DND-41 (cell line): ENCODE measurements around the gene CCSER2.

Source experiments
- ATAC-seq: fragments of 200-7000 bp; cut with Tn5 transposase; 3 replicates; pipeline ENCODE4 v1.9.1; 2021; ENCODE audit warnings: low read depth; ENCODE audit not compliant: insufficient read depth
- DNase-seq: peaks from one replicate; pipeline ENCODE4 v3.0.0-alpha.2; 2020
- H2AFZ ChIP-seq: 2 replicates; pipeline ENCODE4 v1.6.0; 2012; ENCODE audit warnings: low read depth, low read length
- H3K27ac ChIP-seq: 2 replicates; pipeline ENCODE4 v1.5.1; 2012; ENCODE audit warnings: low read length, inconsistent platforms
- H3K27me3 ChIP-seq: fragments of 200-600 bp; sonication (generic); 2 replicates; pipeline ENCODE4 v1.6.0; 2012; ENCODE audit warnings: low read length, mild to moderate bottlenecking, inconsistent platforms; ENCODE audit not compliant: insufficient read depth, poor library complexity
- H3K36me3 ChIP-seq: 2 replicates; pipeline ENCODE4 v1.5.1; 2012; ENCODE audit warnings: low read length, inconsistent platforms; ENCODE audit not compliant: insufficient read depth
- H3K4me1 ChIP-seq: 2 replicates; pipeline ENCODE4 v1.5.1; 2012; ENCODE audit warnings: mild to moderate bottlenecking, low read length; ENCODE audit not compliant: insufficient read depth
- H3K4me2 ChIP-seq: 2 replicates; pipeline ENCODE4 v1.6.0; 2012; ENCODE audit warnings: mild to moderate bottlenecking, moderate library complexity, low read length, inconsistent platforms; ENCODE audit not compliant: insufficient read depth
- H3K4me3 ChIP-seq, 2 experiments: fragments of 200-600 bp in 1 of 2; shearing (Covaris generic) in 1 of 2; 2 replicates each; pipeline ENCODE4 v1.5.1; 2012 to 2016; ENCODE audit warnings: inconsistent platforms in 2 of 2, low read length in 2 of 2, mild to moderate bottlenecking in 2 of 2, low read depth in 1 of 2, moderate library complexity in 1 of 2
- H3K79me2 ChIP-seq: 2 replicates; pipeline ENCODE4 v1.6.0; 2012; ENCODE audit warnings: low read length, inconsistent platforms; ENCODE audit not compliant: insufficient read depth
- H3K9ac ChIP-seq: 2 replicates; pipeline ENCODE4 v1.6.0; 2012; ENCODE audit warnings: low read depth, mild to moderate bottlenecking, inconsistent platforms, low read length, moderate library complexity
- H3K9me3 ChIP-seq: 2 replicates; pipeline ENCODE4 v1.5.1; 2012; ENCODE audit warnings: low read length, moderate library complexity, mild to moderate bottlenecking, inconsistent platforms; ENCODE audit not compliant: insufficient read depth, severe bottlenecking
- H4K20me1 ChIP-seq: 2 replicates; pipeline ENCODE4 v1.6.0; 2012; ENCODE audit warnings: low read length; ENCODE audit not compliant: insufficient read depth
- EZH2 ChIP-seq: IDR thresholded peaks from 3 replicates; pipeline ENCODE4 v1.6.1; 2012; ENCODE audit warnings: borderline replicate concordance, low read depth, mild to moderate bottlenecking, moderate library complexity, low read length, inconsistent platforms; ENCODE audit not compliant: severe bottlenecking
- TF ChIP-seq, protein P1 (sequence below): IDR thresholded peaks from 2 replicates; pipeline ENCODE4 v1.5.1; 2012; ENCODE audit warnings: borderline replicate concordance, low read length, moderate library complexity, mild to moderate bottlenecking; ENCODE audit not compliant: poor library complexity, severe bottlenecking; ENCODE audit errors: extremely low read depth

Gene CCSER2

DNA sequence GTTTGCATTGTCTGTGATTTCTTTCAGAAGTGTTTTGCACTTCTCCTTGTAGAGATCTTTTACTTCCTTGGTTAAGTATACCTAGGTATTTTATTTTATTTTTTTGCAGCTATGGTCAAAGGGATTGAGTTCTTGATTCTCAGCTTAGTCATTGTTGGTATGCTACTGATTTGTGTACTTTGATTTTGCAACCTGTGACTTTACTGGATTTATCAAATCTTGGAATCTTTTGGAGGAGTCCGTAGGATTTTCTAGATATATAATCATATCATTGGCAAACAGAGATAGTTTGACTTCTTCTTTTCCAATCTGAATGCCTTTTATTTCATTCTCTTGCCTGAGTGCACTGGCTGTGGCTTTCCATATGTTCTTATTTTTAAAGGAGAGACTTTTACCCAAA is 41.9 kb downstream of the CCSER2 start:
- ATAC-seq (no peak), DNase-seq (no peak)
- Histone ChIP-seq H3K36me3 (peaks cover 25% of the 10 kb centered on the region), H3K27ac (no peak overlapping the region), H3K4me2 (no peak overlapping the region), H3K9ac (no peak overlapping the region), H3K4me3 (no peak overlapping the region), H3K4me1 (no peaks in the 10 kb centered on the region), H3K27me3 (no peaks in the 10 kb centered on the region), H3K79me2 (peaks cover 47% of the 10 kb centered on the region), H3K9me3 (no peaks in the 10 kb centered on the region), H2AFZ (no peak overlapping the region), H4K20me1 (peaks cover 22% of the 10 kb centered on the region; the same call in 1 of the 2 replicates)
- TF ChIP-seq, protein P1, sequence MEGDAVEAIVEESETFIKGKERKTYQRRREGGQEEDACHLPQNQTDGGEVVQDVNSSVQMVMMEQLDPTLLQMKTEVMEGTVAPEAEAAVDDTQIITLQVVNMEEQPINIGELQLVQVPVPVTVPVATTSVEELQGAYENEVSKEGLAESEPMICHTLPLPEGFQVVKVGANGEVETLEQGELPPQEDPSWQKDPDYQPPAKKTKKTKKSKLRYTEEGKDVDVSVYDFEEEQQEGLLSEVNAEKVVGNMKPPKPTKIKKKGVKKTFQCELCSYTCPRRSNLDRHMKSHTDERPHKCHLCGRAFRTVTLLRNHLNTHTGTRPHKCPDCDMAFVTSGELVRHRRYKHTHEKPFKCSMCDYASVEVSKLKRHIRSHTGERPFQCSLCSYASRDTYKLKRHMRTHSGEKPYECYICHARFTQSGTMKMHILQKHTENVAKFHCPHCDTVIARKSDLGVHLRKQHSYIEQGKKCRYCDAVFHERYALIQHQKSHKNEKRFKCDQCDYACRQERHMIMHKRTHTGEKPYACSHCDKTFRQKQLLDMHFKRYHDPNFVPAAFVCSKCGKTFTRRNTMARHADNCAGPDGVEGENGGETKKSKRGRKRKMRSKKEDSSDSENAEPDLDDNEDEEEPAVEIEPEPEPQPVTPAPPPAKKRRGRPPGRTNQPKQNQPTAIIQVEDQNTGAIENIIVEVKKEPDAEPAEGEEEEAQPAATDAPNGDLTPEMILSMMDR: no peak
- TF ChIP-seq EZH2: no peak

DNA sequence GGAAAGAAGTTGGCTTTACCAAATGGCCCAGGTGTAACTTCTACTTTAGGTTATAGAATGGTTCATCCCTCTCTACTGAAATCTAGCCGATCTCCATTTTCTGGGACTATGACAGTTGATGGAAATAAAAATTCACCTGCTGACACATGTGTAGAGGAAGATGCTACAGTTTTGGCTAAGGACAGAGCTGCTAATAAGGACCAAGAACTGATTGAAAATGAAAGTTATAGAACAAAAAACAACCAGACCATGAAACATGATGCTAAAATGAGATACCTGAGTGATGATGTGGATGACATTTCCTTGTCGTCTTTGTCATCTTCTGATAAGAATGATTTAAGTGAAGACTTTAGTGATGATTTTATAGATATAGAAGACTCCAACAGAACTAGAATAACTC is 43.6 kb downstream of the CCSER2 start:
- Histone ChIP-seq H3K4me2 (no peak overlapping the region), H3K27ac (no peak overlapping the region), H3K4me1 (no peaks in the 10 kb centered on the region), H3K79me2 (peaks cover 41% of the 10 kb centered on the region), H4K20me1 (peaks cover 13% of the 10 kb centered on the region; the same call in 1 of the 2 replicates), H2AFZ (no peak overlapping the region), H3K9me3 (no peaks in the 10 kb centered on the region), H3K36me3 (peaks cover 29% of the 10 kb centered on the region), H3K9ac (no peak overlapping the region), H3K27me3 (no peaks in the 10 kb centered on the region), H3K4me3 (no peak overlapping the region)
- TF ChIP-seq, protein P1: no peak
- no peak for TF ChIP-seq EZH2
- DNase-seq (no peak), ATAC-seq (no peak)

DNA sequence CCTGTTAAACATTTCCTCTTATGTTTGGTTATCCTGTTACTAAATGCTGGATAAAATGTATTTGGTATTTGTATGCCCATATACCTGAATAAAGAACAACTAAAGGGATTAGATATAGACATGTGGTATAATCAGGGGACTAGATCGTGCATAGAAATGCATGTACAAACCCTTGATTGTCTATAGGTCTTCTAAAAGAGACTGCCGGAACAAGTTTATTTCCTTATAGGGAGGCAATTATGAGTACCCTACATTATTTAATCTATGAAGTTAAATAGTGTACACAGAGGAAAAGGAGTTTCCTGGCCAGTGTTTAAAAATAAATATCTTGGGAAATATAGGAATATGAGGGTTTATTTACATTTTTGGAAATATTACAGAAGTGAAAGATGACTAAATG is 44.6 kb downstream of the CCSER2 start:
- H3K9ac ChIP-seq: no peak overlapping the region
- H4K20me1 ChIP-seq: peaks cover 8% of the 10 kb centered on the region; the same call in 1 of the 2 replicates
- H2AFZ ChIP-seq: no peak overlapping the region
- no peaks in the 10 kb centered on the region for H3K9me3 ChIP-seq
- no peak overlapping the region for H3K4me3 ChIP-seq
- peaks cover 29% of the 10 kb centered on the region for H3K36me3 ChIP-seq
- DNase-seq: no peak
- peaks cover 42% of the 10 kb centered on the region for H3K79me2 ChIP-seq
- no peaks in the 10 kb centered on the region for H3K27me3 ChIP-seq
- ATAC-seq: no peak
- no peak overlapping the region for H3K27ac ChIP-seq
- no peak for TF ChIP-seq EZH2
- TF ChIP-seq, protein P1: no peak
- no peak overlapping the region for H3K4me2 ChIP-seq
- no peaks in the 10 kb centered on the region for H3K4me1 ChIP-seq

DNA sequence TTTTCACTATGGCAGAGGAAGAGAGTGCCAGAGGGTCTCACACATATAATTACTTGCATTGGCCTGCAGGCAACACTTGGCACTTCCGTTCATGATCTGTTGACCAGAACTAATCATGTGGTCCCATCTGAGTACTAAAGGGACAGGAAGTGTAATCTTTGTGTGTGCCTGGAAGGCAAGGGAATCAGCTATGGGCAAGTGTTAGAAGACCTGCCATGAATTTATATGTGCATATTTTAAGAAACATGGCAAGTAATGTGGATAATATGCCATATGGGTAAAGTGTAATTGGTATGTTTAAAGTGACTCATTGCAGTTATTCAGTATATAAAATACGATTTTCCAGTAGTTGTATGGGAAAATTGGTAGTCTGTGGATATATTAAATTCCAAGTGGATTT is 46.1 kb downstream of the CCSER2 start:
- Histone ChIP-seq H3K36me3 (peaks cover 29% of the 10 kb centered on the region), H2AFZ (no peak overlapping the region), H3K9ac (no peak overlapping the region), H4K20me1 (peaks cover 8% of the 10 kb centered on the region; the same call in 1 of the 2 replicates), H3K79me2 (peaks cover 34% of the 10 kb centered on the region), H3K27me3 (no peaks in the 10 kb centered on the region), H3K4me1 (no peaks in the 10 kb centered on the region), H3K9me3 (no peaks in the 10 kb centered on the region), H3K4me2 (no peak overlapping the region), H3K27ac (no peak overlapping the region), H3K4me3 (no peak overlapping the region)
- DNase-seq: no peak
- no peak for ATAC-seq
- TF ChIP-seq, protein P1: no peak
- TF ChIP-seq EZH2: no peak
